Left forelimb (tissue), 1 donor: ENCODE data around the gene RBM28.

Experiments
- DNase-seq: peaks from one replicate; pipeline ENCODE4 v3.0.0-alpha.2; 2018; ENCODE audit warnings: low spot score

Gene RBM28

DNA sequence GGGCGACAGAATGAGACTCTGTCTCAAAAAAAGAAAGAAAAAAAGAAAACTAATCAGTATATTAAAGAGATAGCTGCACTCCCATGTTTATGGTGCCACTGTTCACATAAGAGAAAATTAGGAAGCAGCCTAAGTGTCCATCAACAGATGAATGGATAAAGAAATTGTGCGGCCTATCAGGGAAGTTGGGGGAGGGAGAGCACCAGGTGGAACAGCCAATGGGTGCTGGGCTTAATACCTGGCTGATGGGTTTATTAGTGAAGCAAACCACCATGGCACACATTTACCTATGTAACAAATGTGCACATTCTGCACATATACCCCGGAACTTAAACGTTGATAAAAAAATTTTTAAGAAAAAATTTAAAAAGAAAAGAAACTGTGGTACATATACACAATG lies 26.8 kb upstream of the RBM28 start:
- DNase-seq: no peak

GRCh38 chr7:128366986-128367385 lies 23.3 kb upstream of the RBM28 start:
- no peak for DNase-seq

DNA sequence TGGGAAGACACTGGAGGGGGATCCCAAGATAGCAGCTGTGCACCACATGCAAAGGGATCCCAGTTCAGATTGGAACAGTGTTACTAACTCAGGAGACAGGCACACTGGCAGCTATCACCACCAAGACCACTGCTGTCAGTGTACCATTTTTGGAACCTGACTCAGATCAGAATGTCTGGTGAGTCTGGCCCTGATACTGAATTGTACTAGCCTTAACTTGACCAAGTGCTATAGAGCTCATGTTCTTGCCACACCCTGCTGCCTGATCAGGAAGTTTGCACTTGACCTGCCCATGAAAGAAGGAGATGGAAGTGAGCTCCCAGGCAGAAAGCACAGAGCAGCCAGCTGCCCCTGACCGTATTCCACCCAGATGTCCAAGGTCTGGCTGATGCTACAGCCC lies 22.6 kb upstream of the RBM28 start:
- DNase-seq: no peak

DNA sequence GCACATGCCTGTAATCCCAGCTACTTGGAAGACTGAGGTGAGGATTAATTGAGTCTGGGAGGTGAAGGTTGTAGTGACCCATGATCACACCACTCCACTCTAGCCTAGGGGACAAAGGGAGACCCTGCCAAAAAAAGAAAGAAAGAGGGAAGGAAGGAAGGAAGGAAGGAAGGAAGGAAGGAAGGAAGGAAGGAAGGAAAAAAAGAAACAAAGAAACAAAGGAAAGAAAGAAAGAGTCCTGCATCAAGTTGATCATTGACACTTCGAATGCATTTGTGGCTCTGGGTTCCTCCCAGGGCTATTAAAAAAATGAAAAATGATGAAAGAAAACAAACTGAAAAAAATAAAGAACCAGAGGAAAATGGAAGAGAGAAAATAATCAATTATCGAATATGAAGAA lies 21.7 kb upstream of the RBM28 start:
- no peak for DNase-seq

- no peak for DNase-seq
These were observed 20.6 kb upstream of the RBM28 start for GRCh38 chr7:128364166-128364870.

DNA sequence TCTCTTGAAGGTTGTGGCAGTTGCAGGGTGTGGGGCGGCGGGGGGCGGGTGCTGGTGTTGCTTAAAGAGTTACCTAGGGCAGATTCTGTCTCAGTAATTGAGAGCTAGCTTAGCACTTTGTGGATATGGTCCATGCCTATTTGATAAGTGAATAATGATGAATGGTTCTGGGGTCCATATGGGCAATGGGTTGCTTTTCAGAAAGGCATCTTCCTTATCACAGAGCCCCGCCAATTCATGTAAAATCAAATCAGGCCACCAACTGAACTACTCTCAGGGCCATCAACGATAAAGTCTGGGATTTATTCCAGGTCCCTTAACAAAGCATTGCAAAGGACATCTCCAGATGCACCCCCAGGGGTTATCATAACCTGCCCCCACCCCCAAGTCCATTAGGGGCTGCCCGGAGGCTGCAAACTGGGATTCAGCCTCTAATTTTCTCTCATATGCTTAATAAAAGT lies 19.6 kb upstream of the RBM28 start:
- no peak for DNase-seq

GRCh38 chr7:128362670-128363069 lies 19.0 kb upstream of the RBM28 start:
- DNase-seq: no peak

GRCh38 chr7:128361411-128362379 lies 18.0 kb upstream of the RBM28 start, which contains the start of gene PRRT4:
Gene PRRT4 (minus strand): TSS chr7:128361690.
- DNase-seq: no peak

GRCh38 chr7:128360359-128360678 lies 16.6 kb upstream of the RBM28 start:
- no peak for DNase-seq

DNA sequence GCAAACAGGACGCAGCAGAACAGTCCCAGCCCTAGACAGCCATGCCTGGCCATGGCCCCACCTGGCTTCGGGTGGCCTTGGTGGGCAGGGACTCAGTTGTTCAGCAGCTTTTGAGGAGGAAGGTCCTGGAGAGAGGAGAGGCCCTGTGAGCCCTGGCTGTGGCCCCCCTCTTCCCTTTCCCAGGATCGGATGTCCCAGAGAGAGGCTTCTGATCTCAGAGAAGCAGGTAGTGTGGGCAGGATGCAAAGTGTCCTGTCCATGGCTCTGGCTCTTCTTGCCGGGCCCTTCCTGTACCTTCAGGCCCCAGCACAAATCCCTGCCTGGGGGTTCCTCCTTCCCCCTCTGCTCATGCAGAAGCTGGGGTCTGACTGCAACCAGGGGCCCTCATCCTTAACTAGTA lies 16.2 kb upstream of the RBM28 start:
- no peak for DNase-seq

GRCh38 chr7:128359336-128359735 lies 15.6 kb upstream of the RBM28 start:
- DNase-seq: no peak

DNA sequence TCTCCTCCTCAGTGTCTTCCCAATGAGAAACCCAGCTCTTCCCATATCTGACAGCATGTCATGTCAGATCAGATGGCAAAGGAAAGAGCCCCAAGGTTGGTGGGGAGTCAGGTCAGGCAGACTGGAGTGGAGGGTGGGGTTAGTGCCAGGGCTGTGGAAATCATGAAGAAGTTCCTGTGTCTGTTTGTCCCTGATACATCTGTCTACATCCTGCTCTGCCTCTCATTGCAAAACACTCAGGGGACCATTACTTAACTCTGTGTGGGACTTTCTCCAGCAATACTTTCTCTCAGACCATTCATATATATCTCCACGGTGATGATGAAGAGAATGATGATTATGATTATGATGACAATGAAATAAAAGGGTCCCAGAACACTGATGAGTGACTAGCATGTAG lies 14.5 kb upstream of the RBM28 start:
- no peak for DNase-seq

- DNase-seq: no peak
These were observed 13.5 kb upstream of the RBM28 start for GRCh38 chr7:128357217-128357613.

- no peak for DNase-seq
These were observed 13.0 kb upstream of the RBM28 start for GRCh38 chr7:128356546-128357216.

DNA sequence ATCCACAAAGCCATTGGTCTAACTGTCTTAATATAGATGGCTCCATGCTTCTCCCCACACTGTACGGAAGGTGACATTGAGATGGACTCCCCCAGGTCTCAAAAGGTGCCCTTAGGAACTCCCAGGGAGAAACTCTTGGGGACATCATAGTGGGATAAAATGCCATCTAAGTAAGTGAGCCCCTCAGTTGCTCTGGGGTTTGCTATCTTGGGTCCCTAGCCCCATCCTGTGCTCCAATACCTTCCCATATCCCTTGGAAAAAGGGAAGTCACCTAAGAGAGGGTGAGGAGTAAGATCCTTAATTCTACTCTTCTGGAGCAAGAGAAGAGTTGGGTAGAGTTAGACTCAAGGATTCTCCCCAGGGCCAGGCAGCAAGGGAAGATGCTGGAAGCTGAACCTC lies 9.9 kb upstream of the RBM28 start:
- DNase-seq: no peak

GRCh38 chr7:128353189-128353588 lies 9.5 kb upstream of the RBM28 start:
- DNase-seq: no peak

DNA sequence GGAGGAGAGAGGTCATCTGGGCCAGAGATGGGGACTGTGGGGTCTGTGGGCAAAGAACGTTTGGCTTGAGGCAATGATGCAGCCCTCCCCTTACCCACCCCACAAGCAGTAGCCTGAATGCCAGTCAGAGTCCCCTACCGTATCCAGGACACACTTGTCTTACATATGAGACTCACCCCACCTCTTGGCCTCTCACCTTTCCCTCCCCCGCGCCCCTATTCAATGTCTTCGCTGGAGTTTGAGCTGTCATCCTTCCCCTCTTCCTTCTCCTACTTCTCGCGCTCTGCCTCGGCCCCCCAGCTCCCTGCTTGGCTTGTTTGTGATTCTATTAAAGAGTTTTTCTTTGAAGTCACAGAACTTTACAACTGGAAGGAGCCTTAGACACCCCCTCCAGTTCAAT lies 8.9 kb upstream of the RBM28 start:
- no peak for DNase-seq

- DNase-seq: no peak
These were observed 8.4 kb upstream of the RBM28 start for GRCh38 chr7:128352153-128352537.

GRCh38 chr7:128351296-128352152 lies 7.8 kb upstream of the RBM28 start:
- no peak for DNase-seq

GRCh38 chr7:128350708-128351295 lies 7.1 kb upstream of the RBM28 start:
- DNase-seq: no peak

- DNase-seq: no peak
These were observed 5.7 kb upstream of the RBM28 start for GRCh38 chr7:128349466-128349825.
